Measurements from ENCODE around the gene APBA3.
"Not testable (repeated sequence)": the region's sequence is repeated elsewhere in the genome, so short reads cannot be mapped to it uniquely, and the experiment has no call there.

Gene APBA3

DNA sequence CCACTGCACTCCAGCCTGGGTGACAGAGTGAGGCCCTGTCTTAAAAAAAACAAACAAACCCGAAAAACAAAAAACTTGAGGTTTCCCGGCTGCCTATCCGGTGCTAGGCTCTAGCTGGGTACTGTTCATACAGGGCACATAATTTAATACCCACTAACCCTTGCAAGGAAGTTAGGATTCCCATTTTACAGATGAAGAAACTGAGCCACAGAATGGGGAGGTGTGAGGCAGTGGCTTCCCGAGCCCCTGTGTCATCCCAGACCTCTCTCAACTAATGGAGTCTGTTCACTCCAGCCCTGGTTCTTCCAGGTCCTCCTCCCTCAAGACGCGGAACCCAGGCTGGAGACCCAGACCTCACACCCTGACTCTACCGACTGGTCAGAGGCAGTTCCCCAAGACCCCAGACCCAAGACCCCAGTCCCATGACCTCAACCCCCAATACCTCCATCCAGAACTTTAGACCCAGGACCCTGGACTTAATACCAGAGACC lies 576 bp downstream of the APBA3 start:
- no CpG with 5 or more reads among the region's 7 CpGs for whole genome bisulfite sequencing (ENCODE audit: insufficient coverage, insufficient read length)
- Histone ChIP-seq H3K9me3 (ENCODE audit: control insufficient read depth, insufficient read depth, low read length) (no peaks in the 10 kb centered on the region), H3K27me3 (ENCODE audit: control insufficient read depth, insufficient read depth, low read length) (no peaks in the 10 kb centered on the region), H3K4me1 (ENCODE audit: control insufficient read depth, insufficient read depth, low read length) (no peaks in the 10 kb centered on the region), H3K27ac (ENCODE audit: low read length) (no peak overlapping the region), H3K4me3 (ENCODE audit: low read length) (peak overlapping the region; percentile 93), H3K36me3 (ENCODE audit: control insufficient read depth, insufficient read depth, low read length) (peaks cover 3% of the 10 kb centered on the region)
- DNase-seq (ENCODE audit: low read depth, low spot score): no peak

DNA sequence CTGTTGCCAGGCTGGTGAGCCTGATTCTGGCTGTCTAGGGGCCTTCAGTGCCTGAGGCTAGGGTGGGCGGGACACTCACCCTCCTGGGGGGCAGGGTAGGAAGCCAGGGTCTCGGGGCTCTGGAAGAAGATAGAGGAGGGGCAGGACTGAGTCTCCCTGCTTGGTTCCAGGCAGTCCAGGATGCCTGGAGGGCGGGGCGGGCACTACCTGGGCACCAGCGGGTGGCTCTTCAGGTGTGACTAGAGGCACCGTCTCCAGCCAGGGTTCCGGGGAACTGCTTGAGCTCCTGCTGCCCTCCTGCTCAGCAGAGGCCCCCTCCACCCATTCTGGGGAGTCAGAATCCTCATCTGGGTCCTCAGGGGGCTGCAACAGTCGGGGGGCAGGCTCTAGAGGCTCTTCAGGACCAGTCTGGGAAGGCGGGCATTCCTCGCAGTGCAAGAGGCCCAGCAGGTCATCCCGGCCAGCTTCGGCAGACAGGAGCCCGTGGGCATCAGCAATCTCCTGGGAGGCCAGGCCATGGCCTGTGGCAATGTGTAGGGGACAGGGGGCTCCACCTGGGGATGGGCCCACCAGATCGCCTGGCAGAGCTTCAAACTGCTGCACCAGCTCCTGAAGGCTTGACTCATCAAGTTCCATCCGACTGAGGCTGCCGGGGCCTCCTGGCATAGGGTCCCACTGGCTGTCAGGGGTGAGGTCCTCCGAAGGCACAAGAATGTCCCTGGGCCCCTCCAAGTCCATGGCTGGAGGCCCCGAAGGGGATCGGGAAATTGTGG lies 1.8 kb downstream of the APBA3 start:
- Histone ChIP-seq H3K4me1 (ENCODE audit: control insufficient read depth, insufficient read depth, low read length) (no peaks in the 10 kb centered on the region), H3K9me3 (ENCODE audit: control insufficient read depth, insufficient read depth, low read length) (no peaks in the 10 kb centered on the region), H3K27ac (ENCODE audit: low read length) (no peak overlapping the region), H3K4me3 (ENCODE audit: low read length) (no peak overlapping the region), H3K27me3 (ENCODE audit: control insufficient read depth, insufficient read depth, low read length) (no peaks in the 10 kb centered on the region), H3K36me3 (ENCODE audit: control insufficient read depth, insufficient read depth, low read length) (no peaks in the 10 kb centered on the region; the same call in 1 of the 2 replicates)
- WGBS (ENCODE audit: insufficient coverage, insufficient read length): no CpG with 5 or more reads among the region's 19 CpGs
- DNase-seq (ENCODE audit: low read depth, low spot score): no peak

DNA sequence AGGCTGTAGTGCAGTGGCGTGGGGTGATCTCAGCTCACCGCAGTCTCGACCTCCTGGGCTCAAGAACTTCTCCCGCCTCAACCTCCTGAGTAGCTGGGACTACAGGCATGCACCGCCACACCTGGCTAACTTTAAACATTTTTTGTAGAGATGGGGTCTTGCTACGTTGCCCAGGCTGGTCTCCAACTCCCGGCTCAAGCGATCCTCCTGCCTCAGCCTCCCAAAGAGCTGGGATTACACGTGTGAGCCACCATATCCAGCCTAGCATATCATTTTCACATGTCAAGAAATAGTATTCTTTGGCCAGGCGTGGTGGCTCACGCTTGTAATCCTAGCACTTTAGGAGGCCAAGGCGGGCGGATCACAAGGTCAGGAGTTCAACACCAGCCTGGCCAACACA lies 3.2 kb downstream of the APBA3 start:
- not testable (repeated sequence) for H3K27ac ChIP-seq (ENCODE audit: low read length); DNase-seq (ENCODE audit: low read depth, low spot score); H3K27me3 ChIP-seq (ENCODE audit: control insufficient read depth, insufficient read depth, low read length); H3K4me3 ChIP-seq (ENCODE audit: low read length); H3K4me1 ChIP-seq (ENCODE audit: control insufficient read depth, insufficient read depth, low read length); H3K9me3 ChIP-seq (ENCODE audit: control insufficient read depth, insufficient read depth, low read length); H3K36me3 ChIP-seq (ENCODE audit: control insufficient read depth, insufficient read depth, low read length)
- no CpG with 5 or more reads among the region's 13 CpGs for WGBS (ENCODE audit: insufficient coverage, insufficient read length)

DNA sequence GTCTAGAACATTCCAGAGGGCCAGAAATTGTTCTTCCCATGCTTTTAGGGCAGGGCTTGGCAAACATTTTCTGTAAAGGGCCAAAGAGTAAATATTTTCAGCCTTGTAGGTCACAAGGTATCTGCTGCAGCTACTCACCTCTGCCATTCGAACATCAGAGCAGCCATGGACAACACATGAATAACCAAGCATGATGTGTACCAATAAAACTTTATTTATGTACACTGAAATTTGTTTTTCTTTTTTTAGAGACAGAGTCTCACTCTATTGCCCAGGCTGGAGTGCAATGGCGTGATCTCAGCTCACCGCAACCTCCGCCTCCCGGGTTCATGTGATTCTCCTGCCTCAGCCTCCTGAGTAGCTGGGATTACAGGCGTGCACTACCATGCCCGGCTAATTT lies 3.8 kb downstream of the APBA3 start:
- H3K9me3 ChIP-seq (ENCODE audit: control insufficient read depth, insufficient read depth, low read length); H3K27ac ChIP-seq (ENCODE audit: low read length); H3K4me1 ChIP-seq (ENCODE audit: control insufficient read depth, insufficient read depth, low read length); H3K4me3 ChIP-seq (ENCODE audit: low read length); H3K27me3 ChIP-seq (ENCODE audit: control insufficient read depth, insufficient read depth, low read length); DNase-seq (ENCODE audit: low read depth, low spot score); H3K36me3 ChIP-seq (ENCODE audit: control insufficient read depth, insufficient read depth, low read length): not testable (repeated sequence)
- WGBS (ENCODE audit: insufficient coverage, insufficient read length): no CpG with 5 or more reads among the region's 7 CpGs

DNA sequence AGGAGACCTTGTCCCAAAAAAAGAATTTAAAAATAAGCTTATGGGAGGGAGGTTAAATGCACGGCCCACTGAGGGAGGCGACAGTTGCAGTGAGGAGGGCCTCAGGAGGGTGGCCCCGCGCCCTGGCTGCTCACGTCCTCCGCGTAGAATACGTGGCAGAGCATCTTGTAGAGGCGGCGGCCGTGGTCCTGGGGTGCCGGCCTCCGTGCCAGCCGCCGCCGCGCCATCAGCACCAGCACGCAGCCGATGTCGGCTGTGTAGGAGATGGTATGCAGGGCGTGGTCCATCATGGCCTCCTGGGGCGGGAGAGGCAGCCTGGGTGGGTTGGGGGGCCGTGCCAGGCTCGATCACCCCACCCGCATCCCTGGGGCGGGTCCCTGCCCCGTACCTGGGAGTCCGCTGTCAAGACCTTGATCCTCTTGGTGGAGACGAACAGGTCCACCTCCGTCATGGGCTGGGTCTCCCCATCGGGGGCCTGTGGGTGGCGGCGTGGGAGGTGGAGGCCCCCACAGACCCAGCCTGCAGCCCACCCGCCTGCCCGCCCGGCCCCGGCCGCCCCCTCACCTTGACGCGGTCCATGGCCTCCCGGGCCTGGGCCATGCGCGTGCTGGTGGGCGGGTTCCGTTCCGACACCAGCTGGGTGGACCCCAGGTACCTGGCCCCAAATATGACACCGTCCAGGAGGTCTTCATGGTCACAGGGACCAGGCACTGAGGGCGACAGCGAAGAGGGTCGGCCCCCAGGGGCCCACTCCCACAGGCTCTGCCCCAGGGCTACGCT lies 7.7 kb downstream of the APBA3 start:
- Histone ChIP-seq H3K9me3 (ENCODE audit: control insufficient read depth, insufficient read depth, low read length) (no peaks in the 10 kb centered on the region), H3K36me3 (ENCODE audit: control insufficient read depth, insufficient read depth, low read length) (peaks cover 21% of the 10 kb centered on the region), H3K4me3 (ENCODE audit: low read length) (no peak overlapping the region), H3K4me1 (ENCODE audit: control insufficient read depth, insufficient read depth, low read length) (no peaks in the 10 kb centered on the region), H3K27ac (ENCODE audit: low read length) (no peak overlapping the region), H3K27me3 (ENCODE audit: control insufficient read depth, insufficient read depth, low read length) (no peaks in the 10 kb centered on the region)
- no peak for DNase-seq (ENCODE audit: low read depth, low spot score)
- no CpG with 5 or more reads among the region's 51 CpGs for WGBS (ENCODE audit: insufficient coverage, insufficient read length)

DNA sequence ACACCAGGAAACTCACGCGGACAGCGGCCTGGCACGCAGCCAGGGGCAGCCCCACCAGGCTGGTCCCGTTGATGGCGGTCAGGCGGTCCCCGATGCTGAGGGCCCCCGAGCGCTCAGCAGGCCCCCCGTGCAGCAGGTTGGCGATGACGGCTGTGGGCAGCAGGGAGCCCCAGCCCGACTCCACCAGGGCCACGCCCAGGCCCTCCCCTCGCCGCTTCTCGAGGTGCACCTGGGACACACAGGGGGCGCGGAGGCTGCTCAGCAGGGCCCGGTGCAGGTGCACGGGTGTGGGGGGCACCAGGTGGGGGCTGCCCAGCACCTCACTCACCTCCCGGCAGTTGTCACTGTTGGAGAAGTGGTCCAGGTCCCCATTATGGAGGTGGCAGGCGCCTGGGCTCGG lies 9.0 kb downstream of the APBA3 start:
- peaks cover 21% of the 10 kb centered on the region for H3K36me3 ChIP-seq (ENCODE audit: control insufficient read depth, insufficient read depth, low read length)
- no peak overlapping the region for H3K27ac ChIP-seq (ENCODE audit: low read length)
- DNase-seq (ENCODE audit: low read depth, low spot score): no peak
- H3K9me3 ChIP-seq (ENCODE audit: control insufficient read depth, insufficient read depth, low read length): no peaks in the 10 kb centered on the region
- no peaks in the 10 kb centered on the region for H3K27me3 ChIP-seq (ENCODE audit: control insufficient read depth, insufficient read depth, low read length)
- H3K4me3 ChIP-seq (ENCODE audit: low read length): no peak overlapping the region
- H3K4me1 ChIP-seq (ENCODE audit: control insufficient read depth, insufficient read depth, low read length): no peaks in the 10 kb centered on the region
- WGBS (ENCODE audit: insufficient coverage, insufficient read length): no CpG with 5 or more reads among the region's 25 CpGs

DNA sequence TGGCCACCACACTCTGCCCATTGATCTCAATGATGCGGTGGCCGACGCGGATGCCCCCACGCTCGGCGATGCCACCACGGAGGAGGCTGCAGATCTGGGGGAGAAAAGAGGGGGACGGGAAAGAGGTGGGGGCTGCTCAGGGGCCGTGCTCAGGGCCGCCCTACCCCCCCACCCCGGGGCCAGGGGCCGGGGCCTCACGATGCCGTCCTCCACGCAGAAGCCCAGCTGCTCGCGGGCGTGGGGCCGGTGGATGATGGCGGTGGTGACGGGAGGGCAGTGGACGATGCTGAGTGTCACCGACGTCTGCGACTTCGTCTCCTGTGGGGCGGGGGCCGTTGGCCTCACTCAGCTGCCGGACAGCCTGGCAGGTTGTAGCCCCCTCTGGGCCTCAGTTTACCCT lies 10.3 kb downstream of the APBA3 start:
- DNase-seq (ENCODE audit: low read depth, low spot score): no peak
- no CpG with 5 or more reads among the region's 30 CpGs for WGBS (ENCODE audit: insufficient coverage, insufficient read length)
- peaks cover 21% of the 10 kb centered on the region for H3K36me3 ChIP-seq (ENCODE audit: control insufficient read depth, insufficient read depth, low read length)

DNA sequence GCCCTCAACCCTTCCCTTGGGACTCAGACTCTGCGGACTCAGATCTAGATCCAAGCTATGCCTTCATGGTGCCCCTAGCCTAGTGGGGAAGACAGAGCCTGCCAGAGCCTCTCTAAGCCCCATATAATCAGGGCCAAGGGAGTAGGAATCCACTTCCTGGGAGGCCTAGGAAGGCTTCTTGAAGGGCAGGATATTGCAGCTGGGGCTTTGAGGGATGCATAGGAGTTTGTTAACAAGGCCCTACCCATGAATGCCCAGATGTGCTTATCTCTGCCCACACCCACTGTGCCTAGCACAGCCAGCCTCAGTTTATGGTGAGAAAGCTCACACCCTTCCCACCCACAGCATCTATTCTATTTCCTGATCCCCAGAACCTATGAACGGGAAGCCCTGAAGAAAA lies 11.3 kb downstream of the APBA3 start:
- no peak for DNase-seq (ENCODE audit: low read depth, low spot score)
- Histone ChIP-seq H3K27me3 (ENCODE audit: control insufficient read depth, insufficient read depth, low read length) (no peaks in the 10 kb centered on the region), H3K27ac (ENCODE audit: low read length) (no peak overlapping the region), H3K4me3 (ENCODE audit: low read length) (no peak overlapping the region), H3K9me3 (ENCODE audit: control insufficient read depth, insufficient read depth, low read length) (no peaks in the 10 kb centered on the region), H3K36me3 (ENCODE audit: control insufficient read depth, insufficient read depth, low read length) (peaks cover 21% of the 10 kb centered on the region), H3K4me1 (ENCODE audit: control insufficient read depth, insufficient read depth, low read length) (no peaks in the 10 kb centered on the region)
- no CpG with 5 or more reads among the region's 2 CpGs for WGBS (ENCODE audit: insufficient coverage, insufficient read length)

More for the DNA sequence above, 10.3 kb downstream of the APBA3 start:
- Histone ChIP-seq H3K9me3 (ENCODE audit: control insufficient read depth, insufficient read depth, low read length) (no peaks in the 10 kb centered on the region), H3K27ac (ENCODE audit: low read length) (no peak overlapping the region), H3K27me3 (ENCODE audit: control insufficient read depth, insufficient read depth, low read length) (no peaks in the 10 kb centered on the region), H3K4me3 (ENCODE audit: low read length) (no peak overlapping the region), H3K4me1 (ENCODE audit: control insufficient read depth, insufficient read depth, low read length) (no peaks in the 10 kb centered on the region)

DNA sequence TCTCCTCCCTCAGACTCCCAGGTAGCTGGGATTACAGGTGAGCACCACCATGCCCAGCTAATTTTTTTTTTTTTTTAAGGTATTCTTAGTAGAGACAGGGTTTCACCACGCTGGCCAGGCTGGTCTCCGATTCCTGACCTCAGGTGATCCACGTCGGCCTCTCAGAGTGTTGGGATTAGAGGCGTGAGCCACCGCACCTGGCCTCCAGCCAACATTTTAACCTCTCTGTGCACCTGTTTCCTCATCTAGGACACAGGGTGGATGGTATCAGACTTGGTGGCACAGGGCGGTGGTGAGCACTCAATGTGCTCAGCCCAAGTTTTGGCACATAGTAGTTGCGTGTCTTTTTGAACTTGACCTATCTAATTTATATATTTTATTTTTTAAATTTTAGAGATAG lies 12.5 kb downstream of the APBA3 start:
- H3K36me3 ChIP-seq (ENCODE audit: control insufficient read depth, insufficient read depth, low read length): peaks cover 21% of the 10 kb centered on the region
- H3K27me3 ChIP-seq (ENCODE audit: control insufficient read depth, insufficient read depth, low read length): no peaks in the 10 kb centered on the region
- DNase-seq (ENCODE audit: low read depth, low spot score): no peak
- no peak overlapping the region for H3K27ac ChIP-seq (ENCODE audit: low read length)
- WGBS (ENCODE audit: insufficient coverage, insufficient read length): no CpG with 5 or more reads among the region's 8 CpGs
- no peaks in the 10 kb centered on the region for H3K4me1 ChIP-seq (ENCODE audit: control insufficient read depth, insufficient read depth, low read length)
- H3K9me3 ChIP-seq (ENCODE audit: control insufficient read depth, insufficient read depth, low read length): no peaks in the 10 kb centered on the region
- H3K4me3 ChIP-seq (ENCODE audit: low read length): no peak overlapping the region

DNA sequence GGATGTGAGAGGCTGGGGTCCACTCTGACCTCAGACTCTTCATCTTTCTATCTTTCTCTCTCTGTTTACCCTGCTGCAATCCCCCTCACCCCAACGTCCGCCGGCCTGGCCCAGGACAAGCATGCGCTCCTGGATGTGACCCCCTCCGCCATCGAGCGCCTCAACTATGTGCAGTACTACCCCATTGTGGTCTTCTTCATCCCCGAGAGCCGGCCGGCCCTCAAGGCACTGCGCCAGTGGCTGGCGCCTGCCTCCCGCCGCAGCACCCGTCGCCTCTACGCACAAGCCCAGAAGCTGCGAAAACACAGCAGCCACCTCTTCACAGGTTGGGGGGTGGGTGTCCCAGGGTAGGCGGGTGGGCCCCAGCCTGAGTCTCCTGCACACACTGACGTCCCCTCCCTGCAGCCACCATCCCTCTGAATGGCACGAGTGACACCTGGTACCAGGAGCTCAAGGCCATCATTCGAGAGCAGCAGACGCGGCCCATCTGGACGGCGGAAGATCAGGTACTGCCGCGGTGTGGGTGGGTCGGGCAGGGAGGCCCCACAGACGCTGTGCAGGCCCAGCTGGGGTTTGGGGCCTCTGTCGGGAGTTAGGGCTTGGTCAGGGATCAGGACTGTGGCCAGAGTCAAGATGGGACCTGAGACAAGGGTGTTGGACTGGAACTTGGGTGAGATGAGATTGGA lies 15.0 kb downstream of the APBA3 start:
- Histone ChIP-seq H3K27me3 (ENCODE audit: control insufficient read depth, insufficient read depth, low read length) (no peaks in the 10 kb centered on the region), H3K4me1 (ENCODE audit: control insufficient read depth, insufficient read depth, low read length) (no peaks in the 10 kb centered on the region), H3K27ac (ENCODE audit: low read length) (no peak overlapping the region), H3K36me3 (ENCODE audit: control insufficient read depth, insufficient read depth, low read length) (peaks cover 8% of the 10 kb centered on the region), H3K4me3 (ENCODE audit: low read length) (no peak overlapping the region), H3K9me3 (ENCODE audit: control insufficient read depth, insufficient read depth, low read length) (no peaks in the 10 kb centered on the region)
- no CpG with 5 or more reads among the region's 31 CpGs for WGBS (ENCODE audit: insufficient coverage, insufficient read length)
- no peak for DNase-seq (ENCODE audit: low read depth, low spot score)

All from iPS DF 6.9 (cell line).